Esophagus muscularis mucosa (tissue), 4 donors: ENCODE data around the gene DCHS2. TPM values are rescaled to one million over a fixed set of nuclear protein-coding genes. Genes with fewer than 3 reads are reported as not detected.

Experiments used
- DNase-seq: peaks from one replicate; pipeline ENCODE4 v3.0.0-alpha.2; 2017; ENCODE audit errors: extremely low spot score
- H3K27ac ChIP-seq, 4 donors: fragments of 200-600 bp; sonication (generic); replicated peaks in 1 of 4; 1 replicate in 3 of 4; 2 replicates in 1 of 4; pipeline ENCODE4 v1.5.1; 2016 to 2019; ENCODE audit warnings: mild to moderate bottlenecking in 1 of 4
- H3K27me3 ChIP-seq, 4 donors: fragments of 200-600 bp; sonication (generic); one replicate each; pipeline versions ENCODE4 v1.5.1 to v1.6.0; 2016 to 2019
- H3K36me3 ChIP-seq, 4 donors: fragments of 200-600 bp; sonication (generic); one replicate each; pipeline ENCODE4 v1.5.1; 2016 to 2019
- H3K4me1 ChIP-seq, 4 donors: fragments of 200-600 bp; sonication (generic); one replicate each; pipeline ENCODE4 v1.5.1; 2016 to 2019
- H3K4me3 ChIP-seq, 4 donors: fragments of 200-600 bp; sonication (generic); 1 replicate in 2 of 4; 2 replicates in 2 of 4; pipeline ENCODE4 v1.5.1; 2016 to 2019; ENCODE audit warnings: mild to moderate bottlenecking in 4 of 4, moderate library complexity in 1 of 4
- H3K9me3 ChIP-seq, 4 donors: fragments of 200-600 bp; sonication (generic); 1 replicate in 3 of 4; 2 replicates in 1 of 4; pipeline ENCODE4 v1.5.1; 2016 to 2019
- EP300 ChIP-seq: sonication (generic); formaldehyde crosslinking; IDR thresholded peaks from one replicate; pipeline ENCODE4 v1.6.1; 2017; ENCODE audit warnings: antibody characterized with exemption
- POLR2A ChIP-seq: fragments of 450-650 bp; IDR thresholded peaks from one replicate; pipeline ENCODE4 v1.6.1; 2017; ENCODE audit warnings: antibody characterized with exemption, moderate library complexity, mild to moderate bottlenecking, low read depth
- POLR2AphosphoS5 ChIP-seq, 2 donors: sonication (generic); formaldehyde crosslinking; IDR thresholded peaks; one replicate each; pipeline ENCODE4 v1.6.1; 2017; ENCODE audit warnings: antibody characterized with exemption in 2 of 2
- WGBS: methylation state at CpG from one replicate; pipeline ENCODE4 v1.1.5; 2018; 5-methylcytosine and 5-hydroxymethylcytosine counted together
- intact Hi-C: fragments of 100-400 bp; cut with DNase I; formaldehyde crosslinking; loops from one replicate; pipeline ENCODE4 v1.15.1; 2023
- total RNA-seq, 4 donors: library from RNA; depleted of rRNA; stranded (reverse); fragments of >200 nt; gene quantifications; one replicate each; pipeline versions ENCODE4 v1.1.0 to v1.2.1, GENCODE V29; 2016
- TF ChIP-seq, protein P1 (sequence below), 3 experiments: fragments of 200-600 bp in 2 of 3; fragments of 450-650 bp in 1 of 3; sonication (generic) in 2 of 3; IDR thresholded peaks; one replicate each; pipeline ENCODE4 v1.5.1; 2017 to 2019; ENCODE audit warnings: antibody characterized with exemption in 3 of 3, mild to moderate bottlenecking in 2 of 3, moderate library complexity in 1 of 3

DCHS2 gene
- total RNA-seq, 4 donors from 2014 or later: 2.7 to 5.8 (median 3.2) TPM

GRCh38 chr4:154345359-154345758 is 146.2 kb downstream of the DCHS2 start:
- no peaks in the 10 kb centered on the region for H3K9me3 ChIP-seq
- no peak overlapping the region for H3K27ac ChIP-seq
- TF ChIP-seq, protein P1, sequence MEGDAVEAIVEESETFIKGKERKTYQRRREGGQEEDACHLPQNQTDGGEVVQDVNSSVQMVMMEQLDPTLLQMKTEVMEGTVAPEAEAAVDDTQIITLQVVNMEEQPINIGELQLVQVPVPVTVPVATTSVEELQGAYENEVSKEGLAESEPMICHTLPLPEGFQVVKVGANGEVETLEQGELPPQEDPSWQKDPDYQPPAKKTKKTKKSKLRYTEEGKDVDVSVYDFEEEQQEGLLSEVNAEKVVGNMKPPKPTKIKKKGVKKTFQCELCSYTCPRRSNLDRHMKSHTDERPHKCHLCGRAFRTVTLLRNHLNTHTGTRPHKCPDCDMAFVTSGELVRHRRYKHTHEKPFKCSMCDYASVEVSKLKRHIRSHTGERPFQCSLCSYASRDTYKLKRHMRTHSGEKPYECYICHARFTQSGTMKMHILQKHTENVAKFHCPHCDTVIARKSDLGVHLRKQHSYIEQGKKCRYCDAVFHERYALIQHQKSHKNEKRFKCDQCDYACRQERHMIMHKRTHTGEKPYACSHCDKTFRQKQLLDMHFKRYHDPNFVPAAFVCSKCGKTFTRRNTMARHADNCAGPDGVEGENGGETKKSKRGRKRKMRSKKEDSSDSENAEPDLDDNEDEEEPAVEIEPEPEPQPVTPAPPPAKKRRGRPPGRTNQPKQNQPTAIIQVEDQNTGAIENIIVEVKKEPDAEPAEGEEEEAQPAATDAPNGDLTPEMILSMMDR (IDR thresholded peaks at IDR 0.05): no peak
- TF ChIP-seq EP300: no peak
- TF ChIP-seq POLR2A: no peak
- TF ChIP-seq POLR2AphosphoS5 (IDR thresholded peaks at IDR 0.05): no peak
- intact Hi-C loops: no loop called here
- WGBS: 57% methylated on average over 1 of the region's 1 CpG
- no peaks in the 10 kb centered on the region for H3K4me1 ChIP-seq
- no peak for DNase-seq
- no peaks in the 10 kb centered on the region for H3K36me3 ChIP-seq
- H3K27me3 ChIP-seq: no peaks in the 10 kb centered on the region
- H3K4me3 ChIP-seq: no peak overlapping the region

DNA sequence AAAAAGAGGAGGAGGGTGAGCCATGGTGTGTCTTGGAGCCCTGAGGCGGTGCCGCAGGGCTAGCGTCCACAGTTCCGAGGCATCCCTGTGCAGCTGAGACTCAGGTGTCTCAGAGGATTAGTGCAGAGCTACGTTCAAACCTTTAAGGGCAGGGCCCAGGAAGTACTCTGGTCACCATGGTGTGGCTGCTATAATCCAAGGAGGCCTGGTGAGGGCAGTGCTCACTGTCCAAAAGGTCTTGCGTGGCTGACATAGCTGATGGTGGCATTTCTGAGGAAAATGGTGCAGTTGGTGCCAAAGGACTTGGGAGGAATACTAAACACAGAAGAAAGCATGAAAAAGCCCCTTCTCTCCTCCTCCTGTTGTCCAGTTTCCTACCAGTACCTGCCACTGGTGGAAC is 146.9 kb downstream of the DCHS2 start:
- H3K27me3 ChIP-seq: no peaks in the 10 kb centered on the region
- no peak for DNase-seq
- intact Hi-C loops: no loop called here
- H3K36me3 ChIP-seq: no peaks in the 10 kb centered on the region
- TF ChIP-seq, protein P1 (IDR thresholded peaks at IDR 0.05): no peak
- TF ChIP-seq EP300 (no peak), POLR2A (no peak), POLR2AphosphoS5 (IDR thresholded peaks at IDR 0.05) (no peak)
- no peak overlapping the region for H3K27ac ChIP-seq
- H3K4me1 ChIP-seq: no peaks in the 10 kb centered on the region
- WGBS: 88% methylated on average over 6 of the region's 6 CpGs
- no peak overlapping the region for H3K4me3 ChIP-seq
- no peaks in the 10 kb centered on the region for H3K9me3 ChIP-seq

DNA sequence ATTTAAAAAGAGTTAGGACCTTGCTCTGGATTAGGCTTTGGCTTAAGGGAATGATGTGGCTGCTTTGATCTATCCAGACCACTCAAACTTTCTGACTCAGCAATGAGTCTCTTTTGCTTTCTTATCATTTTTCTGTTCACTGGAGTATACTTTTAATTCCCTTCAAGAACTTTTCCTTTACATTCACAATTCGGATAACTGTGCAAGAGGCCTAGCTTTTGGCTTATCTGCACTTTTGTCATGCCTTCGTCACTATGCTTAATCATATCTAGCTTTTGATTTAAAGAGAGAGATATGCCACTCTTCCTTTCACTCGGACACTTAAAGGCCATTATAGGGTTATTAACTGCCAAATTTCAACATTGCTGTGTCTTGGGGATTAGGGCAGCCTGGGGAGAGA is 147.9 kb downstream of the DCHS2 start:
- DNase-seq: no peak
- Histone ChIP-seq H3K27me3 (no peaks in the 10 kb centered on the region), H3K36me3 (no peaks in the 10 kb centered on the region), H3K4me1 (no peaks in the 10 kb centered on the region), H3K9me3 (no peaks in the 10 kb centered on the region), H3K4me3 (no peak overlapping the region), H3K27ac (no peak overlapping the region)
- intact Hi-C loops: no loop called here
- 82% methylated on average over 3 of the region's 3 CpGs for WGBS
- TF ChIP-seq EP300 (no peak), POLR2A (no peak), POLR2AphosphoS5 (IDR thresholded peaks at IDR 0.05) (no peak)

DNA sequence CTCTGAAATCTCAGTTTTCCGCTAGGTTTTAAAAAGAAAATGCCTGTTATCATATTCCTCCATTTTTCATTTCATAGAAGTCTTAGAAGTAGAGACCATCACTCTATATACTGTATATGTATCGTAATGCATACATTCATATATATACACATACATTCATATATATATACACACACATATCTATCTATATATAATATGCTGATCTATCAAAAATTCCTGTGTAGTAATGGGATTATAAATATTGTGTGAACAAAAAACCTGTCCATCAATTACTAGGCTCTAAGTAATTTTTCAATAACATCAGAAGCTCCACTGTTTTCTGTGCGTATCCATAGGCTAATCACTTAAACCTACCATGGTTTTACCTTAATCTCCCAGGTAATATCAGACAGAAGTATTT is 150.2 kb downstream of the DCHS2 start:
- Histone ChIP-seq H3K36me3 (no peaks in the 10 kb centered on the region), H3K27me3 (no peaks in the 10 kb centered on the region), H3K4me1 (no peaks in the 10 kb centered on the region), H3K4me3 (no peak overlapping the region), H3K27ac (no peak overlapping the region), H3K9me3 (no peaks in the 10 kb centered on the region)
- TF ChIP-seq POLR2AphosphoS5 (IDR thresholded peaks at IDR 0.05): no peak
- no peak for TF ChIP-seq EP300
- TF ChIP-seq POLR2A: no peak
- TF ChIP-seq, protein P1 (IDR thresholded peaks at IDR 0.05): no peak
- intact Hi-C loops: no loop called here
- 90% methylated on average over 3 of the region's 3 CpGs for WGBS
- no peak for DNase-seq

DNA sequence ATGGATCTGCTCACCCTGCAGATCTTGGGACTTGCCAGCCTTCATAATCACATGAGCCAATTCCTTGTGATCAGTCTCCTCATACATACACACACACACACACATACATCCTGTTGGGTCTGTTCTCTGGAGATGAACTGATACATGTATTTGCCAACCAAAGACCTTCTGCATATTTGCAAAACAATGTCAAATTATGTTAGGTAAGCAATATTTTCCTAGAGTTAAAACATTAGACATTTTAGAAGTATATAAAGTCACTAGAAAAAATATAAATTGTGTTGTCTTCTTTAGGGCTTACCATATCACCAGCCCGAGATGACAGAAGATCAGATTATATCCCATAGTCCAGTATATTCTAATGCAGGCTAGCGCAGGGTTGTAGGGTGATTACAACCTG is 156.0 kb downstream of the DCHS2 start:
- intact Hi-C loops: no loop called here
- H3K4me3 ChIP-seq: no peak overlapping the region
- H3K36me3 ChIP-seq: no peaks in the 10 kb centered on the region
- no peak overlapping the region for H3K27ac ChIP-seq
- no peak for TF ChIP-seq POLR2AphosphoS5 (IDR thresholded peaks at IDR 0.05)
- TF ChIP-seq, protein P1 (IDR thresholded peaks at IDR 0.05): no peak
- TF ChIP-seq POLR2A: no peak
- no peak for TF ChIP-seq EP300
- H3K9me3 ChIP-seq: no peaks in the 10 kb centered on the region
- peaks cover 0 to 26% (median 6%) of the 10 kb centered on the region in 4 donors for H3K27me3 ChIP-seq
- no peak for DNase-seq
- WGBS: 96% methylated on average over 2 of the region's 2 CpGs
- peaks cover 0 to 12% (median 10%) of the 10 kb centered on the region in 4 donors for H3K4me1 ChIP-seq
